Epithelial cell of esophagus (primary cell): ENCODE results near the gene GRK3.

ENCODE experiments used
- DNase-seq: peaks from one replicate; pipeline ENCODE4 v3.0.0; 2010; ENCODE audit warnings: low read depth
- H3K4me3 ChIP-seq: 2 replicates; pipeline ENCODE4 v1.5.1; 2011; ENCODE audit warnings: mild to moderate bottlenecking, low read length, control low read depth
- TF ChIP-seq, protein P1 (sequence below): IDR thresholded peaks from 2 replicates; pipeline ENCODE4 v1.5.1; 2011; ENCODE audit warnings: low read depth, mild to moderate bottlenecking, low read length, control low read depth, inconsistent platforms; ENCODE audit not compliant: insufficient read depth; ENCODE audit errors: missing control alignments

Gene GRK3

DNA sequence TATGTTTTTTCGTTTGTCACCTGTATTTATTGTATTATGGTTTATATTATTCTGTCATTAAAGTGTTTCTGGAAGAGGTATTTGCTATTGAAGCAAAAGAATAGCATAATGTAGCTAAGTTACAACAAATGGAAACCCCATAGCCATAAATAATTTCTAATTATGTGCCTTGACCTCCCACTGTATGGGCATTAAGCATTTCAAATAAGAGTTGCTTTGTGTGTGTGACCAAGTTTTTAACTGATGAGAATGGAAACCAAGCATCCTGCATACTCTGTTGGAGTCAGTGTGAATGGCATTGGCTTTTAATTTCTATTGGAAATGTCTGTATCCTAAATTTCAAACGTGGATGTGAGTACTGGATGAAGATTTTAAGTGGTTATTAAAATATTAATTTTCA, 115.6 kb downstream of the GRK3 start:
- no peak overlapping the region for H3K4me3 ChIP-seq
- TF ChIP-seq, protein P1, sequence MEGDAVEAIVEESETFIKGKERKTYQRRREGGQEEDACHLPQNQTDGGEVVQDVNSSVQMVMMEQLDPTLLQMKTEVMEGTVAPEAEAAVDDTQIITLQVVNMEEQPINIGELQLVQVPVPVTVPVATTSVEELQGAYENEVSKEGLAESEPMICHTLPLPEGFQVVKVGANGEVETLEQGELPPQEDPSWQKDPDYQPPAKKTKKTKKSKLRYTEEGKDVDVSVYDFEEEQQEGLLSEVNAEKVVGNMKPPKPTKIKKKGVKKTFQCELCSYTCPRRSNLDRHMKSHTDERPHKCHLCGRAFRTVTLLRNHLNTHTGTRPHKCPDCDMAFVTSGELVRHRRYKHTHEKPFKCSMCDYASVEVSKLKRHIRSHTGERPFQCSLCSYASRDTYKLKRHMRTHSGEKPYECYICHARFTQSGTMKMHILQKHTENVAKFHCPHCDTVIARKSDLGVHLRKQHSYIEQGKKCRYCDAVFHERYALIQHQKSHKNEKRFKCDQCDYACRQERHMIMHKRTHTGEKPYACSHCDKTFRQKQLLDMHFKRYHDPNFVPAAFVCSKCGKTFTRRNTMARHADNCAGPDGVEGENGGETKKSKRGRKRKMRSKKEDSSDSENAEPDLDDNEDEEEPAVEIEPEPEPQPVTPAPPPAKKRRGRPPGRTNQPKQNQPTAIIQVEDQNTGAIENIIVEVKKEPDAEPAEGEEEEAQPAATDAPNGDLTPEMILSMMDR, result no peak

GRCh38 chr22:25680956-25681355, 116.5 kb downstream of the GRK3 start:
- no peak for DNase-seq
- TF ChIP-seq, protein P1, result no peak
- H3K4me3 ChIP-seq, result no peak overlapping the region

More for the DNA sequence above, 115.6 kb downstream of the GRK3 start:
- no peak for DNase-seq

GRCh38 chr22:25682109-25682508, 117.6 kb downstream of the GRK3 start:
- TF ChIP-seq, protein P1, result no peak
- H3K4me3 ChIP-seq, result no peak overlapping the region
- DNase-seq, result no peak

GRCh38 chr22:25688627-25689026, 124.2 kb downstream of the GRK3 start:
- no peak for DNase-seq
- TF ChIP-seq, protein P1, result no peak

DNA sequence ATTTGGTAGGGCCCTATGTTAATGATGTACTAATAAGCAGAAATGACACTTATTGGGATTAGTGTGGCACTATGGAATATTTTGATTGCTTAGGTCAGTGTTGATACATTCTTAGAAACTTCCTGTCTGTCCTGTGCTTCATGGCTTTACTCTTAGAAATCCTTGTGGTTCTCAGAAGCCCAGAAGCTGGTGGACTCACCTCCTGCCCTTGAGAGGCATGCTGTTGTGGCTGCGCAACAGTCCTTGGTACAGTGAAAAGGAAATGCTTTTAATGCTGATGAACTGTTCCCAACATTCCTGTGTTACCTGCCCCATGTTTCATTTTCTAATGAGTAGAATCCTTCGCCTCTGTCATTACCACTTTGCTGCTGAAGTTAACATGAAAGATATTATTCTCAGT, 125.2 kb downstream of the GRK3 start:
- TF ChIP-seq, protein P1, result no peak
- no peak for DNase-seq

More at GRCh38 chr22:25688627-25689026, 124.2 kb downstream of the GRK3 start:
- H3K4me3 ChIP-seq, result no peak overlapping the region

DNA sequence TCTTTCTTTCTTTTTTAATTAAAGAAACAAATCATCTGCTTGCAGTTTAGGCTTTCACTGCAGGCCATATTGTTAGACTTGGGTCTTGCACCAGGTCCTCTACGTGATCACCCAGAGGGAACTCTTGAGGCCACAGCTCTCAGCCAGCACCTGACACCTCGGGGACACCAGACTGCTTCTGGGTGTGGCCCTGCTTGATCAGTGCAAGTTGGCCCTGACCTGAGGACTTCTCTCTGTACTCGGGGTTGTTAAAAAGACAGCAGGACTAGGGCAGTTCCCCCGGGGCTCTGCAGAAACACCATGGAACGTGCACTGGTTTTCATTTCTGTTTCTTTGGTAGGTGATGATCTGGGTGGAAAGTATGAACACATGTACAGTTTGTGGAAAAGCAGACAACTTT, 126.3 kb downstream of the GRK3 start:
- no peak for DNase-seq
- H3K4me3 ChIP-seq, result no peak overlapping the region
- TF ChIP-seq, protein P1, result no peak

More for the DNA sequence above, 125.2 kb downstream of the GRK3 start:
- H3K4me3 ChIP-seq, result no peak overlapping the region
